ENCODE results near the gene ELANE.

ELANE gene

DNA sequence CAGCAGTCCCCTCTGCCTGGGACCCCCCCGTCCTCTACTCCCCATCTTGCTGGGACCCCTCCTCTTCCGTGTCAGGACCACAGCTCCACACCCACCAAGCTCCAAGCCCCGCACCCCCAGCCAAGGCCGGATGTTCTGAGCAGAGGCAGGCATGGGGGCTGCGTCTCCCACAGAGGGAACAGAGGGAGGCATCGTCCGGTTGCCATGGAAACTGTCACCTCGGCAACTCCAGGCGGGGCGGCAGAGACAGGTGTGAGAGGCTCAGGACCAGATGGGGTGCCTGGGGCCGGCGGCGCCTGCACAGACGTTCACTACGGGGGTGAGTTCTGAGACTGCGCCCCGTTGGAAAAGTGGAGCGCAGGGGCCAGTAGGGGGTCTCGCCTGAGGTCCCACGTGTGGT lies 46.6 kb downstream of the ELANE start:
- no peak for DNase-seq (ENCODE audit: low spot score)

GRCh38 chr19:899336-900042 lies 47.4 kb downstream of the ELANE start:
- no peak for DNase-seq (ENCODE audit: low spot score)

GRCh38 chr19:900043-900301 lies 47.9 kb downstream of the ELANE start:
- DNase-seq (ENCODE audit: low spot score): no peak

DNA sequence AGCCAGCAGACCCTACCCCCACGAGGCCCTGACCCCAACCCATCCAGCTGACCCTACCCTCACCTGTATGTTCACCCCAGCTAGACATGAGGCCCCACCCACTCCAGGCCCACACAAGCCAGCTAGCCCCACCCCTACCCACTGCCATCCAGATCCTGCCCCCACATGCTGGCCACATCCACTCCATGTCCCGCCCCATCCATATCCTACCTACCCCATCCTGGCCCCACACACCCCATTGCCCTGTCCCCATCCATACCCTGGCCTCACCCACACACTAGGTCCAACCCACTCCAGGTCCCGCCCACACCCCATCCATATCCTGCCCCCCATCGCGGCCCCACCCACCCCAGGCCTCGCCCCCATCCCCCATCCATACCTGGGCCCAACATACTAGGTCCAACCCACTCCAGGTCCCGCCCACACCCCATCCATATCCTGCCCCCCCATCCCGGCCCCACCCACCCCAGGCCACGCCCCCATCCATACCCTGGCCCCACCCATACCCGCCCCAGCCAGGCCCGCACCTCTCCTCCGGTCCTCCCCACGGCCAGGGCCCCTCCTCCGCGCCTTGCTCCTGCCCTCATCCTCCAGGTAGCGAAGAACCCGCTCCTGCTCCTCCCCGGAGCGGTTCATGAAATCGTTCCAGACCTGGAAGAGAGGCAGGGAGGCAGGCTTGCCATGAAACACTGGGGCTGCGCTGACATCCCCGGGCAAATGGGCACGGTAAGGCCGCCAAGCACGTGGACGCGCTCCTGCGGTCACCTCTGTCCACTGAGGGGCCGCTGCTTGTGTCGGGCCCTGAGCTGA lies 48.4 kb downstream of the ELANE start:
- DNase-seq (ENCODE audit: low spot score): no peak

- no peak for DNase-seq (ENCODE audit: low spot score)
Measured at GRCh38 chr19:901216-902092, 49.4 kb downstream of the ELANE start.

GRCh38 chr19:902093-902370 lies 49.9 kb downstream of the ELANE start:
- DNase-seq (ENCODE audit: low spot score): no peak

DNA sequence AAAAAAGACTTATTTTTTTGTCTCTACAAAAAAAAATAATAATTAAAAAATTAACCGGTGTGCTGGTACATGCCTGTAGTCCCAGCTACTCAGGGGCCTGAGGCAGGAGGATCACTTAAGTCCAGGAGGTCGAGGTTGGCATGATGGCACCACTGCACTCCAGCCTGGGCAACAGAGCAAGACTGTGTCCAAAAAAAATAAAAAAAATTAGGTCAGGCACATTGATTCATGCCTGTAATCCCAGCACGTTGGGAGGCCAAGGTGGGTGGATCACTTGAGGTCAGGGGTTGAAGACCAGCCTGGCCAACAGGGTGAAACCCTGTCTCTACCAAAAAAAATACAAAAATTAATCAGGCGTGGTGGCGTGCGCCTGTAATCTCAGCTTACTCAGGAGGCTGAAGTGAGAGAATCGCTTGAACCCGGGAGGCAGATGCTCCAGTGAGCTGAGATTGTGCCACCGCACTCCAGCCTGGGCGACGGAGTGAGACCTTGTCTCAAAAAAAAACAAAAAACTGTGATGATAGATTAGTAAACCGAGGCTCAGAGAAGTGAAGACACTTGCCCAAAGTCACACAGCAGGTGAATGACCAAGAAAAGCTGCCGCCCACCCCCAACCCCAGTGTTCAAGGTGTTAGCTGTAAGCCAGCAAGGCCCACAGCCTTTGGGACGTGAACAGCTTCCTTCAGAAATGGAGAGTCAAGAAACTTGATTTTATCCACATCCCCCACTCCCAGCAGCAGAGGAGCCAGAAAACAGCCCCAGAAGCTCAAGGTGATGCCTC lies 50.5 kb downstream of the ELANE start:
- DNase-seq (ENCODE audit: low spot score): no peak

- DNase-seq (ENCODE audit: low spot score): no peak
Measured at GRCh38 chr19:903266-903797, 51.2 kb downstream of the ELANE start.

- no peak for DNase-seq (ENCODE audit: low spot score)
Measured at GRCh38 chr19:904545-904944, 52.4 kb downstream of the ELANE start.

All from CD4-positive, alpha-beta T cell treated with Interleukin-2 at 100 ng/mL for 4 hours (primary cell).